H1 (cell line): ENCODE results near the gene TRIM46. TPM values are rescaled to one million over a fixed set of nuclear protein-coding genes. Genes with fewer than 3 reads are reported as not detected.

Experiments
- CHD2 ChIP-seq: IDR thresholded peaks from 2 replicates; pipeline ENCODE4 v1.6.1; 2012; ENCODE audit warnings: low read length, improper control_type of control experiment
- polyA plus RNA-seq, 7 experiments: library from polyadenylated mRNA; depleted of rRNA in 3 of 7; stranded (reverse) in 5 of 7; unstranded in 2 of 7; fragments of >200 nt in 5 of 7; fragments of 200-250 nt in 2 of 7; gene quantifications; 1 replicate in 5 of 7; 2 replicates in 1 of 7; 4 replicates in 1 of 7; pipeline versions ENCODE4 v1.2.1 to v1.2.3, GENCODE V29; 2011 to 2013; ENCODE audit warnings: missing spikeins in 2 of 7, mixed read lengths in 2 of 7
- total RNA-seq: library from RNA; stranded (reverse); fragmentation: NEBNext Ultra II Directional; extraction: Animal tissue kit (Norgen Biotek cat#: 25700); gene quantifications from 2 replicates; pipeline ENCODE4 v1.2.1, GENCODE V29; 2021

Gene TRIM46
- total and polyA plus RNA-seq, 2 of the 8 experiments (the other 6 are each of a cell fraction or from before 2014, with no cell fraction given): 15.5 to 21.6 TPM

GRCh38 chr1:155181371-155182051 lies 7.9 kb downstream of the TRIM46 start (continued):
- TF ChIP-seq CHD2: no peak
